NOMO-1 (cell line): ENCODE results near the gene NCAPG2.
"Not testable (repeated sequence)": the region's sequence is repeated elsewhere in the genome, so short reads cannot be mapped to it uniquely, and the experiment has no call there.

ENCODE experiments used
- DNase-seq, 2 experiments: peaks; one replicate each; lab custom pipeline; 2025; ENCODE audit not compliant: unreplicated experiment in 2 of 2; lab: John Stamatoyannopoulos, UW

The NCAPG2 gene

GRCh38 chr7:158676906-158677305, 27.7 kb downstream of the NCAPG2 start:
- no peak for DNase-seq

GRCh38 chr7:158676171-158676840, 28.3 kb downstream of the NCAPG2 start:
- no peak for DNase-seq

GRCh38 chr7:158672975-158673374, 31.6 kb downstream of the NCAPG2 start:
- no peak for DNase-seq

GRCh38 chr7:158668086-158668485, 36.5 kb downstream of the NCAPG2 start:
- DNase-seq = not testable (repeated sequence)

- DNase-seq = not testable (repeated sequence)
Measured at GRCh38 chr7:158666966-158667678, 37.5 kb downstream of the NCAPG2 start.

- no peak for DNase-seq
Measured at GRCh38 chr7:158666401-158666800, 38.2 kb downstream of the NCAPG2 start.

GRCh38 chr7:158664406-158664805, 40.2 kb downstream of the NCAPG2 start:
- DNase-seq = no peak

GRCh38 chr7:158663428-158663741, 41.2 kb downstream of the NCAPG2 start:
- DNase-seq = no peak

- no peak for DNase-seq
Measured at GRCh38 chr7:158662610-158663427, 41.8 kb downstream of the NCAPG2 start.

GRCh38 chr7:158658475-158658874, 46.1 kb downstream of the NCAPG2 start:
- DNase-seq = no peak

GRCh38 chr7:158657189-158657746, 47.3 kb downstream of the NCAPG2 start:
- no peak for DNase-seq

- no peak for DNase-seq
Measured at GRCh38 chr7:158655931-158656441, 48.6 kb downstream of the NCAPG2 start.

- no peak for DNase-seq
Measured at GRCh38 chr7:158655507-158655906, 49.1 kb downstream of the NCAPG2 start.

GRCh38 chr7:158651968-158652565, 52.5 kb downstream of the NCAPG2 start:
- DNase-seq = no peak

- DNase-seq = no peak
Measured at GRCh38 chr7:158650821-158651225, 53.8 kb downstream of the NCAPG2 start.

GRCh38 chr7:158649279-158649678, 55.3 kb downstream of the NCAPG2 start:
- DNase-seq = no peak

GRCh38 chr7:158648787-158649186, 55.8 kb downstream of the NCAPG2 start:
- no peak for DNase-seq

- DNase-seq = no peak
Measured at GRCh38 chr7:158648168-158648567, 56.4 kb downstream of the NCAPG2 start.

- no peak for DNase-seq
Measured at GRCh38 chr7:158647475-158647792, 57.2 kb downstream of the NCAPG2 start.

GRCh38 chr7:158646766-158647474, 57.7 kb downstream of the NCAPG2 start:
- no peak for DNase-seq
